Measurements from ENCODE around the gene TENT5C.

TENT5C gene

GRCh38 chr1:117592155-117592554, 13.7 kb upstream of the TENT5C start:
- no peak for DNase-seq

- DNase-seq: peak in 1 of 2 experiments; percentile 29
Measured at GRCh38 chr1:117594261-117594990, 11.4 kb upstream of the TENT5C start.

DNA sequence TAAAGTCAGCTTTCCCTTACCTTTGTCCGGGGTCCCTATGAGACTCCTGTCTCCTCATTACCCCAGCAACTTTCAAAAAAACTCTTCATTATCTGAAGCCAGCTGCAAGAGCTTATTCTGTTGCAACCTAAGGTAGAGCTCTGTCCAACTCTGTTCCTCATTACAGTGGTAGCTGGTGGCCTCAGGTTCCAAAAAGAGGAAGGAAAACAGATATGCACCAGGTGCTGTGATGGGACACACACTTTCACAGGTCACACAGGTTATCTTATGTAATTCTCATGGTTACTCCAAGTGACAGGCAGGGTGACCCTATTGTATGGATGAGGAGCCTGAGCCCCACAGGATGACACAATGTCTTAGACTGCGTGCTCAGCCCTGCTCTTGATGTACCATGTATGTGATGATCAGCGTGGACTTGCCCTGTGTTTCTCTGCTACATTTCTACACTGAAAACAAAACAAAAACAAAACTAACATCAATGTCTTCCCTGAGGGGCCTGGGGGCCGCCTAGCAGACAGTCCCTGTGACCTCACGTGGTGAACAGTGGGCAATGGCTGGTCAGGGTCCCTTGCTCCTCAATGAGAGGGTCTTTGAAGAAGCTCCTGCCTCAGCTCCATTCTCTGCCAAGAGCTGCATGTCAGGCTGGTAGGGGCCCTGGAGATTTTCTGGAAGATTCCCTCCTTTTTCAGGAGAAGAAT, 9.7 kb upstream of the TENT5C start:
- DNase-seq: no peak

GRCh38 chr1:117598489-117598888, 7.4 kb upstream of the TENT5C start:
- no peak for DNase-seq

DNA sequence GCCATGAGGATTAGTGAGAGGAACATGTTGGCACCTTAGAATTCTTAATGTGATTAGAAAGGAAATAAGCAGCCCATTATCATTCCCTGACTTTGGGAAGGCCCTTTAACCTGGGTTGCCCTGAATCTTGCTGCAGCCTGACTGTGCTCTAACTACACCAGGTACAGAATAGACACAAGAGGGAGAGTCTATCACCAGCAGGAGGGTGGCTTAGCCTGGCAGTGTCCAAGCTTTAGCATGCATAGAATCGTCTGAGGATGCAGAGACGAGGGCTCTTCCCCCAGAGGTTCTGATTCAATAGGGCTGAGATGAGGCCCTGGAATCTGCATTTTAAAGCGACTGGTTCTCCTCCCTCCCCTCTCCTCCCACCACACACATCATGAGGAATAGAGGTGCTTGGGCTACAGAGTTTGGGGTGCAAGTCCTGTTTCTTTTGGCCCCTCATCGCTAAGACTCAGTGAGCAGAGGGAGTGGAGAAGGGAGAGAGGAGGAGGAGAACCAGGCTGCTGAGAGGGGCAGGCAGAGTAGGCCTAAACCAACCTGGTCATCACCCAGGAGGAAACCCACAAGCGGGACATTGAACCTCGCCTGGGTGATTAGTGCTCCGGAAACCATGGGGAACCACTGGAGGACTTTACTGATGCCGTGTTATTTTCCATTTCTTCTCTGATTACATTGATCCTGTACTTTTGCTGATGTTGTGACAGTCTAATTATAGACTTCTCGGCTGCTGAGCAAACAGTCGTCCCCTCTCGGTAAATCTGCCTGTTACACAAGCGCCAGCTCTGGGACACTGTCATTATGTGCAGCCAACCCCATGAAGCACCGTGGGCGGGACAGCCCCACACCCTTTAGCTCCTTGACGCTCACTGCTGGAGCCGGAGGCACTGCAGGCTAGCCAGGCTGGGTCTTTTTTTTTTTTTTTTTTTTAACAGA, 6.3 kb upstream of the TENT5C start:
- DNase-seq: no peak

- no peak for DNase-seq
Measured at GRCh38 chr1:117600325-117600943, 5.4 kb upstream of the TENT5C start.

GRCh38 chr1:117600966-117601365, 4.9 kb upstream of the TENT5C start:
- DNase-seq: no peak

- DNase-seq: no peak
Measured at GRCh38 chr1:117602862-117603261, 3.0 kb upstream of the TENT5C start.

- peak in 1 of 2 experiments; percentile 52 for DNase-seq
Measured at GRCh38 chr1:117605164-117605773, 579 bp upstream of the TENT5C start.

DNA sequence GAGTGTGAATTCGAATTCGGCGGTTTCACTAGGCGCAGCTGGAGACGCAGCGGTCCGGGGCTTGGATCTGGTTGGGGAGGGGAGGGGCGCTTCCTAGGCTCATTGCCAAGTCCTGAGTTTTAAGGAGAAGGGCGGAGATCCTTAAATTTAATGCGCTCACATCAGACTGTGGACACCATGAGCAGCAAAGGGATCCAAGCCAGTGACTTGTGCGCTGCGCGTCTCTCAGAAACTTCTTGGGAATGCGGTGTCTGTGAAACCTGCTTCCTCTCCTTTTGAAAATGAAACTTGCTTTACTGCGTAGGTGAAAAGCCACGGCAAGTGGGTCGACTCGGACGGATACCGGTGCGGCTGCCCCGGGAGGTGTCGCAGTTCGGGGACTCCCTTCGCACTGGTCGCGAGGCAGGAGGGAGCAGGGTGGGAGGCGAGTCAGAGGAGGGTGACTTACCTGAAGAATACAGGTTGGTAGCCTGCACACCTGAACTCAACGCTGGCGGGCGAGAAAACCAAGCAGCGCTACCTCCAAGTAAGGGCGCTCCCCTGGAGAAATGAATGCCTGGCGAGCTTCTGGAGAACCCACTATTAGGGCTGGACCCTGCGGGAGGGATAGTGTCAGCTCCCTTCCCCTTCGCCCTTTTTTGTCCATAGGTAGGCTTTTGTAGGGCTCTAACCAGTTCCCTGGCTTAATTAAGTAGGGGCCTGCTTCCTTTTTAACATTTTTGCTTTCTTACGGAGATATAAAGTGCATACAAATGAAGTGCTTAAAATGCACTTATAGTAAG, 992 bp downstream of the TENT5C start:
- DNase-seq: no peak

- no peak for DNase-seq
Measured at GRCh38 chr1:117607471-117607870, 1.6 kb downstream of the TENT5C start.

- no peak for DNase-seq
Measured at GRCh38 chr1:117608115-117608615, 2.3 kb downstream of the TENT5C start.

DNA sequence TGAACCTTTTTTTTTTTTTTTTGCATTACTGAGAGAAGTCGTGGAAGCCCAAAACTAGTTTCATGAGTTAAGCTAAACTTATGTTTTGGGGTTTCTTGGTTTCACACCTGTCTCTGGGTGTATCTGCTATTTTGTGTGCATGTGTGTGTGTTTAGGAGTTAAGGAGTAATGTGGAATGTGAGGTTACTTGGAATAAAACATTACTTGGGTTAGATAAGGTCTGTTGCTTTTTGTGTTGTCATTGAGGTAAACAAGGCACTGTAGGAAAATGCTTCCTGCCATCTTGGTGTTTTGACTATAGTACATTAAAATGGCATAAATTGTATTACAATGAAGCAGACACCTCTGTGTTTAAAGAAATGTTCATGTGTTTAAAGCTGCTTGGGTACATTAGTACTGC, 2.9 kb downstream of the TENT5C start:
- DNase-seq: no peak

DNA sequence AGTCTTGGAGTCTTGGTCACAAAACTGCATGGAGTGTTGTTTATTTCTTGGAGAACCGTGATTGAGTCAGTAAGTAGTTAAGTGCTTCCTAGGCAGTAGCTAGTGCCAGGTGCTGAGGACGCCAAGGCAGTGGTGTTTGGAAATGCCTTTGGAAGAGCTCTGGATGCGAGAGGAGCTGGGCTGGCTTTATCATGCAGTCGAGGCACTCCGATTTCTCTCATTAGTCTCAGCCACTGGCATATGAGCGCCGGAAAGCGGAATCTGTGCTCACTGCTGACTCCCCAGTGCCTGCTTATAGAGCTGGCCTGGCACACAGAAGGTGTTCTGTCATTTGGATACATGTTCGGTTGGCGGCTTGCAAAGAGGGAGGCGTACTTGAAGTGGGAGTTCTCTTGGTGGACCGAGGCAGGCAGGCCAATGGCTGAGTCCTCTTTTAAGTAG, 3.6 kb downstream of the TENT5C start:
- no peak for DNase-seq

DNA sequence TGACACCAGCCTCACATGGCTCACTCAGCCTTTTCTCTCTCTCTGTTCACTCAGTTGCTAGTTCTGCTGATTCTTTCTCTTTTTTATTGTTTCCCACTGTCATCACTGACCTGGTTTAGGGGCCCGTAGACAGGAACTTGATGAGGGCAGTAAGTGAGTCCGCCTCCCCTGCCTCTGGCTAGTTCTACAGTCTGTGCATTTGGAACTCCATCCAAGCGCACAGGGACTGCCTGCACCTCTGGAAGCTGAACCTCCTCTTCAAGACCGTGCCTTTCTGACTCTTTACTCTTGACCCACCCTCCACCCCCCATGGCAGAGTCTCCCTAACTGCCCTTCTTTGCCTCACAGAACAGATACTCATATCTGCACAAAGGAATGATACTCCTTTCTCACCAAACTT, 4.2 kb downstream of the TENT5C start:
- no peak for DNase-seq

GRCh38 chr1:117611121-117611601, 5.3 kb downstream of the TENT5C start:
- no peak for DNase-seq

GRCh38 chr1:117611894-117612483, 6.1 kb downstream of the TENT5C start:
- no peak for DNase-seq

GRCh38 chr1:117612517-117613248, 6.8 kb downstream of the TENT5C start:
- no peak for DNase-seq

- DNase-seq: no peak
Measured at GRCh38 chr1:117613249-117613968, 7.6 kb downstream of the TENT5C start.
